Suprapubic skin (tissue), 4 donors: ENCODE results near the gene C14orf180.

Source experiments
- POLR2A ChIP-seq, 2 donors: fragments of 450-650 bp; IDR thresholded peaks; one replicate each; pipeline ENCODE4 v1.6.1; 2017; ENCODE audit warnings: antibody characterized with exemption in 2 of 2, mild to moderate bottlenecking in 2 of 2, moderate library complexity in 2 of 2
- POLR2AphosphoS5 ChIP-seq, 3 donors: sonication (generic); formaldehyde crosslinking; IDR thresholded peaks; one replicate each; pipeline ENCODE4 v1.6.1; 2017; ENCODE audit warnings: antibody characterized with exemption in 3 of 3
- TF ChIP-seq, protein P1 (sequence below), 2 donors: fragments of 200-600 bp in 1 of 2; fragments of 450-650 bp in 1 of 2; sonication (generic) in 1 of 2; IDR thresholded peaks; one replicate each; pipeline ENCODE4 v1.5.1; 2016 to 2019; ENCODE audit warnings: antibody characterized with exemption in 2 of 2, mild to moderate bottlenecking in 1 of 2, moderate library complexity in 1 of 2

DNA sequence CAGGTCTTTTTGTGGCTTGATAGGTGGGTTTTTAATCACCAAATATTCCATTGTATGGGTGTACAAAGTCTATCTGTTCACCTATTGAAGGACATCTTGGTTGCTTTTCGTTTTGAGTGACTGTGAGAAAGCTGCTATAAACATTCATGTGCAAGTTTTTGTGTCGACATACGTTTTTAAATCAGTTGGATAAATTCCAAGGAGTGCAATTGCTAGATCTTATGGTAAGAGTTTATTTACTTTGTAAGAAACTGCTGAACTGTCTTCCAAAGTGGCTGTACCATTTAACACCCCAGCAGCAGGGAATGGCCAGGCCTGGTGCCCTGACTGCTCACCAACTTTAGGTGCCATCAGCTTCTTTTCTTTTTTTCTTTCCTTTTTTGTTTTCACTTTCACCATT is 45.5 kb upstream of the C14orf180 start:
- TF ChIP-seq, protein P1, sequence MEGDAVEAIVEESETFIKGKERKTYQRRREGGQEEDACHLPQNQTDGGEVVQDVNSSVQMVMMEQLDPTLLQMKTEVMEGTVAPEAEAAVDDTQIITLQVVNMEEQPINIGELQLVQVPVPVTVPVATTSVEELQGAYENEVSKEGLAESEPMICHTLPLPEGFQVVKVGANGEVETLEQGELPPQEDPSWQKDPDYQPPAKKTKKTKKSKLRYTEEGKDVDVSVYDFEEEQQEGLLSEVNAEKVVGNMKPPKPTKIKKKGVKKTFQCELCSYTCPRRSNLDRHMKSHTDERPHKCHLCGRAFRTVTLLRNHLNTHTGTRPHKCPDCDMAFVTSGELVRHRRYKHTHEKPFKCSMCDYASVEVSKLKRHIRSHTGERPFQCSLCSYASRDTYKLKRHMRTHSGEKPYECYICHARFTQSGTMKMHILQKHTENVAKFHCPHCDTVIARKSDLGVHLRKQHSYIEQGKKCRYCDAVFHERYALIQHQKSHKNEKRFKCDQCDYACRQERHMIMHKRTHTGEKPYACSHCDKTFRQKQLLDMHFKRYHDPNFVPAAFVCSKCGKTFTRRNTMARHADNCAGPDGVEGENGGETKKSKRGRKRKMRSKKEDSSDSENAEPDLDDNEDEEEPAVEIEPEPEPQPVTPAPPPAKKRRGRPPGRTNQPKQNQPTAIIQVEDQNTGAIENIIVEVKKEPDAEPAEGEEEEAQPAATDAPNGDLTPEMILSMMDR (IDR thresholded peaks at IDR 0.05) = no peak
- TF ChIP-seq POLR2AphosphoS5 (IDR thresholded peaks at IDR 0.05) (no peak), POLR2A (IDR thresholded peaks at IDR 0.05) (no peak)
